Erythroblast (primary cell): ENCODE measurements around the gene NPFFR1.

Experiments
- GATA1 ChIP-seq: IDR thresholded peaks from 2 replicates; pipeline ENCODE4 v1.6.1; 2011; ENCODE audit warnings: low read depth, mild to moderate bottlenecking, control low read depth, low read length, moderate library complexity
- POLR2A ChIP-seq: IDR thresholded peaks from 2 replicates; pipeline ENCODE4 v1.6.1; 2011; ENCODE audit warnings: mild to moderate bottlenecking, low read length

GRCh38 chr10:70323138-70323696 lies 39.4 kb upstream of the NPFFR1 start:
- TF ChIP-seq POLR2A (no peak), GATA1 (no peak)
